ENCODE data around the gene GGPS1.

Gene GGPS1

GRCh38 chr1:235336903-235337302, 8.5 kb downstream of the GGPS1 start:
- H3K4me3 ChIP-seq (ENCODE audit: low read depth, low read length) = no peak overlapping the region
- TF ChIP-seq CTCF (IDR thresholded peaks at IDR 0.05; ENCODE audit: low read depth, low read length, missing control alignments) = no peak
- DNase-seq (ENCODE audit: low read depth) = no peak

- TF ChIP-seq CTCF (IDR thresholded peaks at IDR 0.05; ENCODE audit: low read depth, low read length, missing control alignments) = no peak
- DNase-seq (ENCODE audit: low read depth) = no peak
- no peak overlapping the region for H3K4me3 ChIP-seq (ENCODE audit: low read depth, low read length)
These were observed 11.4 kb downstream of the GGPS1 start for GRCh38 chr1:235339746-235340145.

GRCh38 chr1:235341334-235341733, 13.0 kb downstream of the GGPS1 start:
- no peak for TF ChIP-seq CTCF (IDR thresholded peaks at IDR 0.05; ENCODE audit: low read depth, low read length, missing control alignments)
- no peak for DNase-seq (ENCODE audit: low read depth)
- no peak overlapping the region for H3K4me3 ChIP-seq (ENCODE audit: low read depth, low read length)

- no peak overlapping the region for H3K4me3 ChIP-seq (ENCODE audit: low read depth, low read length)
- no peak for TF ChIP-seq CTCF (IDR thresholded peaks at IDR 0.05; ENCODE audit: low read depth, low read length, missing control alignments)
- DNase-seq (ENCODE audit: low read depth) = no peak
These were observed 13.7 kb downstream of the GGPS1 start for GRCh38 chr1:235342039-235342438.

GRCh38 chr1:235342471-235342870, 14.1 kb downstream of the GGPS1 start:
- H3K4me3 ChIP-seq (ENCODE audit: low read depth, low read length) = no peak overlapping the region
- DNase-seq (ENCODE audit: low read depth) = no peak
- TF ChIP-seq CTCF (IDR thresholded peaks at IDR 0.05; ENCODE audit: low read depth, low read length, missing control alignments) = no peak

- no peak for TF ChIP-seq CTCF (IDR thresholded peaks at IDR 0.05; ENCODE audit: low read depth, low read length, missing control alignments)
These were observed 15.4 kb downstream of the GGPS1 start for GRCh38 chr1:235343726-235344125.

GRCh38 chr1:235351441-235351840, 23.1 kb downstream of the GGPS1 start:
- H3K4me3 ChIP-seq (ENCODE audit: low read depth, low read length) = no peak overlapping the region
- no peak for TF ChIP-seq CTCF (IDR thresholded peaks at IDR 0.05; ENCODE audit: low read depth, low read length, missing control alignments)
- no peak for DNase-seq (ENCODE audit: low read depth)

More at GRCh38 chr1:235343726-235344125, 15.4 kb downstream of the GGPS1 start:
- no peak for DNase-seq (ENCODE audit: low read depth)
- no peak overlapping the region for H3K4me3 ChIP-seq (ENCODE audit: low read depth, low read length)
